Cardiac muscle cell (in vitro differentiated cells and primary cell): ENCODE data around the gene ZNF683. TPM values are rescaled to one million over a fixed set of nuclear protein-coding genes. Genes with fewer than 3 reads are reported as not detected.

Experiments used
- DNase-seq, 2 donors: peaks; one replicate each; pipeline versions ENCODE4 v3.0.0 to v3.0.0-alpha.2; 2010 to 2017; ENCODE audit warnings: low read depth in 1 of 2, low spot score in 1 of 2
- H3K27ac ChIP-seq: fragments of 200-600 bp; sonication (generic); 2 replicates; pipeline ENCODE4 v1.5.1; 2016
- H3K27me3 ChIP-seq: fragments of 200-600 bp; sonication (generic); 2 replicates; pipeline ENCODE4 v1.6.0; 2016; ENCODE audit warnings: control low read depth
- H3K36me3 ChIP-seq: fragments of 200-600 bp; sonication (generic); 2 replicates; pipeline ENCODE4 v1.5.1; 2016; ENCODE audit warnings: control low read depth
- H3K4me1 ChIP-seq: fragments of 200-600 bp; sonication (generic); 2 replicates; pipeline ENCODE4 v1.8.1; 2017; ENCODE audit warnings: low read depth, mild to moderate bottlenecking, mixed run types
- H3K4me3 ChIP-seq: fragments of 200-600 bp; sonication (generic); 2 replicates; pipeline ENCODE4 v1.5.1; 2016; ENCODE audit warnings: mild to moderate bottlenecking
- H3K9me3 ChIP-seq: fragments of 200-600 bp; sonication (generic); 2 replicates; pipeline ENCODE4 v1.5.1; 2017; ENCODE audit warnings: low read depth, mild to moderate bottlenecking, control low read depth
- CTCF ChIP-seq: IDR thresholded peaks from 2 replicates; pipeline ENCODE4 v1.5.1; 2012; ENCODE audit warnings: low read depth, mild to moderate bottlenecking, low read length
- polyA plus RNA-seq: library from polyadenylated mRNA; unstranded; fragments of >200 nt; fragmentation: Nextera tagmentation; extraction: Ambion mirVana; gene quantifications from 2 replicates; pipeline ENCODE4 v1.2.1, GENCODE V29; 2016
- total RNA-seq: library from RNA; depleted of rRNA; stranded (reverse); fragments of >200 nt; gene quantifications from 2 replicates; pipeline ENCODE4 v1.2.3, GENCODE V29; 2016

ZNF683 gene
- total and polyA plus RNA-seq, 2 experiments from 2014 or later, result not detected

- peak in 1 of 2 donors; percentile 38 for DNase-seq
- H3K4me1 ChIP-seq, result peaks cover 23% of the 10 kb centered on the region
- peak overlapping the region; percentile 38 for H3K4me3 ChIP-seq
- H3K36me3 ChIP-seq, result no peaks in the 10 kb centered on the region
- no peaks in the 10 kb centered on the region for H3K27me3 ChIP-seq
- H3K9me3 ChIP-seq, result no peaks in the 10 kb centered on the region
- no peak for TF ChIP-seq CTCF
- H3K27ac ChIP-seq, result peak overlapping the region; percentile 49
These were observed 39.1 kb upstream of the ZNF683 start for GRCh38 chr1:26411624-26412074.

GRCh38 chr1:26410706-26411623 is 38.4 kb upstream of the ZNF683 start, which contains the start of gene LIN28A:
Gene LIN28A, plus strand, starts transcription at chr1:26410817. Its CDS starts 75 bp downstream, at chr1:26410892.
- Histone ChIP-seq H3K4me3 (peak within 1 kb of the TSS; percentile 38), H3K9me3 (no peaks in the 10 kb centered on the region), H3K27ac (peak within 1 kb of the TSS; percentile 76), H3K27me3 (no peaks in the 10 kb centered on the region), H3K4me1 (peaks cover 23% of the 10 kb centered on the region), H3K36me3 (no peaks in the 10 kb centered on the region)
- no peak for TF ChIP-seq CTCF
- DNase-seq, result peak in 1 of 2 donors; percentile 55

- Histone ChIP-seq H3K4me3 (peak overlapping the region; percentile 38), H3K4me1 (peaks cover 23% of the 10 kb centered on the region), H3K27me3 (no peaks in the 10 kb centered on the region), H3K9me3 (no peaks in the 10 kb centered on the region), H3K36me3 (no peaks in the 10 kb centered on the region), H3K27ac (peak overlapping the region; percentile 76)
- TF ChIP-seq CTCF, result no peak
- peak; percentile 37 to 85 for DNase-seq
These were observed 36.7 kb upstream of the ZNF683 start for GRCh38 chr1:26409191-26409807.

GRCh38 chr1:26408604-26409003 is 36.1 kb upstream of the ZNF683 start:
- no peak for TF ChIP-seq CTCF
- Histone ChIP-seq H3K4me3 (peak overlapping the region; percentile 38), H3K4me1 (peaks cover 23% of the 10 kb centered on the region)

GRCh38 chr1:26405281-26405915 is 32.8 kb upstream of the ZNF683 start:
- DNase-seq, result peak in 1 of 2 donors; percentile 25
- Histone ChIP-seq H3K36me3 (no peaks in the 10 kb centered on the region), H3K9me3 (no peaks in the 10 kb centered on the region), H3K27ac (no peak overlapping the region), H3K4me3 (no peak overlapping the region), H3K27me3 (no peaks in the 10 kb centered on the region), H3K4me1 (peaks cover 11% of the 10 kb centered on the region)
- no peak for TF ChIP-seq CTCF

More at GRCh38 chr1:26408604-26409003, 36.1 kb upstream of the ZNF683 start:
- Histone ChIP-seq H3K27ac (no peak overlapping the region), H3K36me3 (no peaks in the 10 kb centered on the region), H3K9me3 (no peaks in the 10 kb centered on the region), H3K27me3 (no peaks in the 10 kb centered on the region)
- peak; percentile 83 to 94 for DNase-seq
